GM21528 (cell line): Measurements from ENCODE around the gene STK36.
A peak's percentile ranks its signal among the peaks of the same experiment; 100 is the strongest.

Experiments
- ATAC-seq: cut with Tn5 transposase; IDR thresholded peaks from one replicate; pipeline ENCODE4 v1.9.1; 2021; ENCODE audit warnings: mild to moderate bottlenecking, moderate library complexity; ENCODE audit not compliant: unreplicated experiment, low FRiP score

STK36 gene

GRCh38 chr2:218671654-218672566 lies at the start of gene STK36, which contains the start of gene RNF25:
TSS of gene STK36 (plus strand) at chr2:218672086. CDS start at chr2:218672830, 744 bp downstream.
TSS of gene RNF25 (minus strand) at chr2:218672002. CDS start at chr2:218671970, 32 bp downstream.
- ATAC-seq: peak; percentile 98

- no peak for ATAC-seq
Measured at GRCh38 chr2:218622606-218623365, 49.1 kb upstream of the STK36 start.

- ATAC-seq: no peak
Measured at GRCh38 chr2:218623366-218623705, 48.5 kb upstream of the STK36 start.

GRCh38 chr2:218626369-218626768 lies 45.5 kb upstream of the STK36 start:
- ATAC-seq: no peak

GRCh38 chr2:218627939-218628338 lies 43.9 kb upstream of the STK36 start:
- ATAC-seq: no peak

GRCh38 chr2:218631837-218632236 lies 40.0 kb upstream of the STK36 start:
- ATAC-seq: no peak

- ATAC-seq: no peak
Measured at GRCh38 chr2:218635719-218636118, 36.2 kb upstream of the STK36 start.

- no peak for ATAC-seq
Measured at GRCh38 chr2:218638372-218638771, 33.5 kb upstream of the STK36 start.

GRCh38 chr2:218642121-218642656 lies 29.7 kb upstream of the STK36 start:
- ATAC-seq: no peak

- ATAC-seq: no peak
Measured at GRCh38 chr2:218642786-218643185, 29.1 kb upstream of the STK36 start.

- ATAC-seq: no peak
Measured at GRCh38 chr2:218643751-218644310, 28.1 kb upstream of the STK36 start.

- no peak for ATAC-seq
Measured at GRCh38 chr2:218644721-218645120, 27.2 kb upstream of the STK36 start.

- ATAC-seq: no peak
Measured at GRCh38 chr2:218645126-218645525, 26.8 kb upstream of the STK36 start.

GRCh38 chr2:218648088-218648786 lies 23.6 kb upstream of the STK36 start:
- ATAC-seq: no peak

- no peak for ATAC-seq
Measured at GRCh38 chr2:218648787-218649100, 23.1 kb upstream of the STK36 start.

GRCh38 chr2:218655751-218656150 lies 16.1 kb upstream of the STK36 start:
- ATAC-seq: no peak

- peak; percentile 40 for ATAC-seq
Measured at GRCh38 chr2:218658671-218659257, 13.1 kb upstream of the STK36 start.

GRCh38 chr2:218659258-218659987 lies 12.5 kb upstream of the STK36 start, which contains the start of the genes BCS1L and ZNF142:
TSS of gene BCS1L (plus strand) at chr2:218659683. CDS start at chr2:218660988, 1,305 bp downstream.
TSS of gene ZNF142 (minus strand) at chr2:218659623. CDS start at chr2:218656429, 3,194 bp downstream.
- peak; percentile 93 for ATAC-seq

- ATAC-seq: no peak
Measured at GRCh38 chr2:218659988-218660358, 11.9 kb upstream of the STK36 start.
